Neural cell (in vitro differentiated cells): ENCODE data around the gene RAB44.

Source experiments
- POLR2AphosphoS5 ChIP-seq: IDR thresholded peaks from 2 replicates; pipeline ENCODE4 v1.6.1; 2012
- RAD21 ChIP-seq: fragments of 450-650 bp; conservative IDR thresholded peaks from 2 replicates; pipeline ENCODE4 v1.6.1; 2014; ENCODE audit warnings: antibody characterized with exemption, mild to moderate bottlenecking, moderate library complexity
- SMC3 ChIP-seq: fragments of 450-650 bp; conservative IDR thresholded peaks from 2 replicates; pipeline ENCODE4 v1.6.1; 2014; ENCODE audit warnings: antibody characterized with exemption, mild to moderate bottlenecking, moderate library complexity; ENCODE audit not compliant: poor library complexity
- TAF1 ChIP-seq: IDR thresholded peaks from 2 replicates; pipeline ENCODE4 v1.6.1; 2012; ENCODE audit warnings: low read depth
- TF ChIP-seq, protein P1 (sequence below): fragments of 450-650 bp; IDR thresholded peaks from 2 replicates; pipeline ENCODE4 v1.5.1; 2014; ENCODE audit warnings: antibody characterized with exemption, mild to moderate bottlenecking, moderate library complexity; ENCODE audit not compliant: poor library complexity, severe bottlenecking

DNA sequence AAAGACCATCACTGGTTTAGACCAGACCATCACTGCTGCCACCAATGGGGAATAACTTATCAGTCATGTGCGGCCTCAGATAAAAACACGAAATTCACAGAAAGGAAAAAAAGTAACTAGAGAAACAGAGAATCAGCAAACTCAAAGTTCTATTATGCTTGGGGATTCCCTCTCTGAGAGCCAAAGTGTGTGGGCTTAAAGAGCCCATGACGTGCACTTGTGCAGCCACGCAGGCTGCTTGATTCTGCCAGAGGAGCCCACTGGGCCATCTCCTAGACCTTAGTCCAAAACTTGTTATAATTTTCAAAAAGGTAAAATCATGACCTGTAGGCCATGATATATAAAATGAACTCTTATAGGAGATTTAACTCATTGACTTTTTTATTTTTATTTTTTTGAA is 15.2 kb downstream of the RAB44 start:
- TF ChIP-seq, protein P1, sequence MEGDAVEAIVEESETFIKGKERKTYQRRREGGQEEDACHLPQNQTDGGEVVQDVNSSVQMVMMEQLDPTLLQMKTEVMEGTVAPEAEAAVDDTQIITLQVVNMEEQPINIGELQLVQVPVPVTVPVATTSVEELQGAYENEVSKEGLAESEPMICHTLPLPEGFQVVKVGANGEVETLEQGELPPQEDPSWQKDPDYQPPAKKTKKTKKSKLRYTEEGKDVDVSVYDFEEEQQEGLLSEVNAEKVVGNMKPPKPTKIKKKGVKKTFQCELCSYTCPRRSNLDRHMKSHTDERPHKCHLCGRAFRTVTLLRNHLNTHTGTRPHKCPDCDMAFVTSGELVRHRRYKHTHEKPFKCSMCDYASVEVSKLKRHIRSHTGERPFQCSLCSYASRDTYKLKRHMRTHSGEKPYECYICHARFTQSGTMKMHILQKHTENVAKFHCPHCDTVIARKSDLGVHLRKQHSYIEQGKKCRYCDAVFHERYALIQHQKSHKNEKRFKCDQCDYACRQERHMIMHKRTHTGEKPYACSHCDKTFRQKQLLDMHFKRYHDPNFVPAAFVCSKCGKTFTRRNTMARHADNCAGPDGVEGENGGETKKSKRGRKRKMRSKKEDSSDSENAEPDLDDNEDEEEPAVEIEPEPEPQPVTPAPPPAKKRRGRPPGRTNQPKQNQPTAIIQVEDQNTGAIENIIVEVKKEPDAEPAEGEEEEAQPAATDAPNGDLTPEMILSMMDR = no peak
- TF ChIP-seq RAD21 (no peak), TAF1 (no peak), POLR2AphosphoS5 (no peak), SMC3 (no peak)
